GM12878 (cell line): Measurements from ENCODE around the gene PRG2. TPM values are rescaled to one million over a fixed set of nuclear protein-coding genes. Genes with fewer than 3 reads are reported as not detected.

ENCODE experiments used
- ATAC-seq: fragments of 200-7000 bp; cut with Tn5 transposase; 3 replicates; pipeline ENCODE4 v1.9.1; 2020; ENCODE audit warnings: mild to moderate bottlenecking, moderate library complexity
- BruUV-seq: library from RNA; stranded (reverse); fragments of 400-500 nt; replicated peaks from 2 replicates; lab custom pipeline; 2021; lab: Mats Ljungman, UMichigan
- CTCF ChIA-PET: fragments of 300-600 bp; sonication (Branson Sonifier 250); formaldehyde crosslinking; extraction: SDS; loops from one replicate; lab custom pipeline; 2021; ENCODE audit warnings: inconsistent platforms; lab: Yijun Ruan, JAX
- POLR2A ChIA-PET: fragments of 350-600 bp; formaldehyde crosslinking; extraction: SDS; loops from one replicate; lab custom pipeline; 2021; ENCODE audit warnings: inconsistent platforms; lab: Charles Lee
- RAD21 ChIA-PET: fragments of 300-600 bp; sonication (Branson Sonifier 250); formaldehyde crosslinking; loops from one replicate; lab custom pipeline; 2023; ENCODE audit warnings: antibody characterized with exemption; ENCODE audit not compliant: unreplicated experiment; lab: Charles Lee
- SMC1A ChIA-PET: fragments of 300-600 bp; sonication (Branson Sonifier 250); formaldehyde crosslinking; loops from one replicate; lab custom pipeline; 2023; ENCODE audit not compliant: unreplicated experiment, uncharacterized antibody; lab: Charles Lee
- DNase-seq: peaks from one replicate; pipeline ENCODE4 v3.0.0-alpha.2; 2011; ENCODE audit warnings: low read depth, low spot score
- FAIRE-seq: peaks from 3 replicates; lab custom pipeline; 2011; peaks lifted over from hg19 to GRCh38; lab: Jason Lieb, UNC
- H2AFZ ChIP-seq: 2 replicates; pipeline ENCODE4 v1.6.0; 2011; ENCODE audit warnings: low read depth, low read length, control low read depth; ENCODE audit not compliant: control insufficient read depth
- H3K27ac ChIP-seq: 2 replicates; pipeline ENCODE4 v1.5.1; 2011; ENCODE audit warnings: control low read depth; ENCODE audit not compliant: control insufficient read depth, insufficient read depth
- H3K27me3 ChIP-seq, 2 experiments: replicated peaks in 1 of 2; 2 replicates each; pipeline versions ENCODE4 v1.6.0 to v1.6.1; 2011; ENCODE audit warnings: low read length in 1 of 2; ENCODE audit not compliant: control insufficient read depth in 2 of 2, insufficient read depth in 2 of 2
- H3K36me3 ChIP-seq, 2 experiments: 2 replicates each; pipeline ENCODE4 v1.5.1; 2011; ENCODE audit warnings: low read length in 1 of 2; ENCODE audit not compliant: control insufficient read depth in 2 of 2, insufficient read depth in 2 of 2
- H3K4me1 ChIP-seq: 2 replicates; pipeline ENCODE4 v1.6.1; 2011; ENCODE audit warnings: mild to moderate bottlenecking, low read length, moderate library complexity, mixed read lengths; ENCODE audit not compliant: control insufficient read depth, insufficient read depth
- H3K4me2 ChIP-seq: 2 replicates; pipeline ENCODE4 v1.6.0; 2011; ENCODE audit warnings: control low read depth; ENCODE audit not compliant: control insufficient read depth, insufficient read depth
- H3K4me3 ChIP-seq: fragments of 200-600 bp; sonication (generic); 2 replicates; pipeline ENCODE4 v1.5.1; 2016
- H3K79me2 ChIP-seq: 2 replicates; pipeline ENCODE4 v1.6.0; 2011; ENCODE audit warnings: low read length; ENCODE audit not compliant: control insufficient read depth, insufficient read depth
- H3K9ac ChIP-seq: 2 replicates; pipeline ENCODE4 v1.8.0; 2011; ENCODE audit warnings: low read length, control low read depth, mixed read lengths; ENCODE audit not compliant: control insufficient read depth, insufficient read depth
- H3K9me3 ChIP-seq: replicated peaks from 3 replicates; pipeline ENCODE4 v1.5.1; 2011; ENCODE audit warnings: mild to moderate bottlenecking, low read length; ENCODE audit not compliant: control insufficient read depth, insufficient read depth
- H4K20me1 ChIP-seq: 2 replicates; pipeline ENCODE4 v1.6.0; 2011; ENCODE audit not compliant: control insufficient read depth, insufficient read depth
- MEF2A ChIP-seq: IDR thresholded peaks from 2 replicates; pipeline ENCODE4 v1.6.1; 2011; ENCODE audit warnings: low read depth, mild to moderate bottlenecking, low read length, moderate library complexity; ENCODE audit not compliant: insufficient read depth
- RUNX3 ChIP-seq: IDR thresholded peaks from 2 replicates; pipeline ENCODE4 v1.6.1; 2012; ENCODE audit warnings: low read length, inconsistent platforms
- SIN3A ChIP-seq: IDR thresholded peaks from 2 replicates; pipeline ENCODE4 v1.6.1; 2012; ENCODE audit warnings: low read depth, low read length, improper control_type of control experiment
- ZNF207 ChIP-seq: fragments of 450-650 bp; IDR thresholded peaks from 2 replicates; pipeline ENCODE4 v1.6.1; 2014; ENCODE audit warnings: antibody characterized with exemption, mild to moderate bottlenecking, borderline replicate concordance
- ZNF217 ChIP-seq: fragments of 450-650 bp; IDR thresholded peaks from 2 replicates; pipeline ENCODE4 v1.6.1; 2017; ENCODE audit warnings: antibody characterized with exemption, mild to moderate bottlenecking
- WGBS: methylation state at CpG from one replicate; pipeline ENCODE4 v1.1.6; 2016; ENCODE audit warnings: low lambda C conversion rate; ENCODE audit not compliant: insufficient replicate concordance, insufficient coverage; ENCODE audit errors: missing lambda C conversion rate; 5-methylcytosine and 5-hydroxymethylcytosine counted together
- in situ Hi-C: fragments of 300-500 bp; cut with MboI; formaldehyde crosslinking; loops from 9 replicates; pipeline ENCODE4 v1.14.3; 2018; ENCODE audit warnings: mixed read lengths
- intact Hi-C: fragments of 100-400 bp; cut with micrococcal nuclease; formaldehyde crosslinking; loops from one replicate; pipeline ENCODE4 v1.14.2; 2022; ENCODE audit not compliant: unreplicated experiment
- polyA plus RNA-seq, 11 experiments: library from polyadenylated mRNA; depleted of rRNA in 4 of 11; unstranded in 6 of 11; stranded (reverse) in 5 of 11; fragments of >200 nt; fragmentation: Nextera tagmentation in 4 of 11; fragmentation: Illumina TruSeq in 1 of 11; extraction: Ambion mirVana in 4 of 11; extraction: Trizol in 1 of 11; gene quantifications; 1 replicate in 1 of 11; 2 replicates in 10 of 11; pipeline versions ENCODE4 v1.2.1 to v1.2.3, GENCODE V29; 2011 to 2016; ENCODE audit warnings: inconsistent platforms in 2 of 11, missing spikeins in 2 of 11, low read depth in 1 of 11
- total RNA-seq, 4 experiments: library from RNA; depleted of rRNA in 3 of 4; stranded (reverse); fragments of >200 nt in 3 of 4; fragmentation: Illumina TruSeq in 1 of 4; extraction: Trizol in 1 of 4; gene quantifications; 2 replicates each; pipeline versions ENCODE4 v1.2.1 to v1.2.3, GENCODE V29; 2013 to 2021
- TF ChIP-seq, protein P1 (sequence below): fragments of 450-650 bp; IDR thresholded peaks from 2 replicates; pipeline ENCODE4 v1.6.1; 2016; ENCODE audit warnings: mild to moderate bottlenecking
- TF ChIP-seq, protein P2 (sequence below): fragments of 150-350 bp; IDR thresholded peaks from 2 replicates; pipeline ENCODE4 v1.6.1; 2016; ENCODE audit warnings: low read depth, low read length

Gene PRG2
- total and polyA plus RNA-seq, 10 of the 15 experiments (the other 5 are each of a cell fraction or from before 2014, with no cell fraction given) = 0.10 to 1.7 (median 0.56) TPM; not detected in 2

DNA sequence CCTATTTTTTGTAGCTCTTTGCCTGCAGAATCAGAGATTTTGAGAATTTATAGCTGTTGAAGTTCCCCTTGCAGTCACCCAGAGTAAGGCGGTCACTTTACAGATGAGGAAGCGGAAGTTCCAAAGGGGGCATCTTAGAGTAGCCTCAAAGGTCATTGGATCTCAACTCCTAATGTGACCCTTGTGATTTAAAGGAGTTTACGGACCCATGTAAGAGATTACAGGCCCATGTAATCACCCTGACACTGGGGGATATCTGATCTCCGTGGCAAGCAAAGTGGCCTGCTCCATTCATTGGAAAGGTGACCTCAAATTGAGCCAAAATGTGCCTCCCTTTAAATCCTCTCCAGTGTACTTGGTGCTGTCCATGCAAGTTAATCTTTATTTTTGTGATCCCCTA lies 36.6 kb downstream of the PRG2 start:
- in situ Hi-C loops (no loop called here), intact Hi-C loops (no loop called here)
- DNase-seq (no peak), FAIRE-seq (no peak), ATAC-seq (no peak)
- H3K4me1 ChIP-seq = no peaks in the 10 kb centered on the region
- WGBS = 79% methylated on average over 4 of the region's 4 CpGs
- H3K9me3 ChIP-seq = no peaks in the 10 kb centered on the region; the same call in 2 of the 3 replicates
- H3K4me2 ChIP-seq = no peak overlapping the region
- H3K27me3 ChIP-seq = no peaks in the 10 kb centered on the region; a peak in 1 of 4 replicates
- H3K79me2 ChIP-seq = no peaks in the 10 kb centered on the region
- no TSS peak for BruUV-seq
- ChIA-PET CTCF (interaction anchor here (0.6 to 2.5 kb wide), 4 partner anchors 74 to 287 kb away, joined by 3 to 17 read pairs (median 4); no protein-coding TSS in a partner anchor), POLR2A (interaction anchor here (0.6 kb wide), 1 partner anchor 866 kb away, joined by 5 read pairs; no protein-coding TSS in a partner anchor), SMC1A (interaction anchor here (0.7 to 1.6 kb wide), 4 partner anchors 44 to 173 kb away, joined by 3 to 4 read pairs (median 4); no protein-coding TSS in a partner anchor)
- H3K9ac ChIP-seq = no peak overlapping the region
- no peaks in the 10 kb centered on the region for H4K20me1 ChIP-seq
- no peak overlapping the region for H2AFZ ChIP-seq
- H3K27ac ChIP-seq = no peak overlapping the region
- H3K36me3 ChIP-seq = no peaks in the 10 kb centered on the region
- H3K4me3 ChIP-seq = no peak overlapping the region
- no peak for TF ChIP-seq MEF2A
- TF ChIP-seq, protein P1, sequence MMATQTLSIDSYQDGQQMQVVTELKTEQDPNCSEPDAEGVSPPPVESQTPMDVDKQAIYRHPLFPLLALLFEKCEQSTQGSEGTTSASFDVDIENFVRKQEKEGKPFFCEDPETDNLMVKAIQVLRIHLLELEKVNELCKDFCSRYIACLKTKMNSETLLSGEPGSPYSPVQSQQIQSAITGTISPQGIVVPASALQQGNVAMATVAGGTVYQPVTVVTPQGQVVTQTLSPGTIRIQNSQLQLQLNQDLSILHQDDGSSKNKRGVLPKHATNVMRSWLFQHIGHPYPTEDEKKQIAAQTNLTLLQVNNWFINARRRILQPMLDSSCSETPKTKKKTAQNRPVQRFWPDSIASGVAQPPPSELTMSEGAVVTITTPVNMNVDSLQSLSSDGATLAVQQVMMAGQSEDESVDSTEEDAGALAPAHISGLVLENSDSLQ = no peak
- TF ChIP-seq, all 136 proteins: peak for 0
- RAD21 ChIA-PET = interaction anchor here (0.6 kb wide), 2 partner anchors 103 to 374 kb away, joined by 3 to 4 read pairs; no protein-coding TSS in a partner anchor

DNA sequence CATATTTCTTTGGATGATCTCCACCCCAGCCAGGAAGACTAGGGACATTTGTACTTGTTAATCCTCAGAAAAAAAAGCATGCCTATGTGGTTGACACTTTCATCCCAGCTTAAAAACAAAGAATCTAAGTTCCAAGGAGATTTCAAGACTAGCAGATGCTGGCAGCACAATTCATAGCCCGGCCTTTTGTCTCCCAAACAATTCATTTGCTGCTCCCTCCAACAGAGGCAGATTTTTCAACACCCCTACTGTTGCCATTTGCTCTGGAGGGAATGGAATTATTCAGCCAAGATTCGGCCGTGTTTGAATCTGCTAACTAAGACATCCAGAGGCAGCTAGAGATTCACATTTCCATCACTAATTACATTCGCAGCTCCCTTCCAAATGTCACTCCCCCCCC lies 37.0 kb downstream of the PRG2 start:
- Histone ChIP-seq H3K9me3 (no peaks in the 10 kb centered on the region; the same call in 2 of the 3 replicates), H3K9ac (no peak overlapping the region), H3K4me1 (no peaks in the 10 kb centered on the region), H4K20me1 (no peaks in the 10 kb centered on the region), H2AFZ (no peak overlapping the region), H3K27me3 (peaks cover 0 to 1% of the 10 kb centered on the region in 2 experiments; a peak in 1 of 4 replicates), H3K79me2 (no peaks in the 10 kb centered on the region), H3K27ac (no peak overlapping the region), H3K36me3 (no peaks in the 10 kb centered on the region), H3K4me3 (no peak overlapping the region), H3K4me2 (no peak overlapping the region)
- ATAC-seq (no peak), FAIRE-seq (no peak), DNase-seq (no peak)
- intact Hi-C loops (no loop called here), in situ Hi-C loops (no loop called here)
- RAD21 ChIA-PET = interaction anchor here (0.6 kb wide), 2 partner anchors 103 to 375 kb away, joined by 3 to 4 read pairs; no protein-coding TSS in a partner anchor
- BruUV-seq = no TSS peak
- POLR2A ChIA-PET = interaction anchor here (0.6 kb wide), 1 partner anchor 867 kb away, joined by 5 read pairs; no protein-coding TSS in a partner anchor
- WGBS = 47% methylated on average over 4 of the region's 4 CpGs
- SMC1A ChIA-PET = interaction anchor here (0.7 to 2.3 kb wide), 7 partner anchors 9 to 288 kb away, joined by 3 to 5 read pairs (median 4); no protein-coding TSS in a partner anchor
- CTCF ChIA-PET = interaction anchor here (0.6 to 2.5 kb wide), 7 partner anchors 9 to 288 kb away, joined by 3 to 17 read pairs (median 3); no protein-coding TSS in a partner anchor
- no peak for TF ChIP-seq ZNF207
- no peak for TF ChIP-seq ZNF217
- TF ChIP-seq, protein P2, sequence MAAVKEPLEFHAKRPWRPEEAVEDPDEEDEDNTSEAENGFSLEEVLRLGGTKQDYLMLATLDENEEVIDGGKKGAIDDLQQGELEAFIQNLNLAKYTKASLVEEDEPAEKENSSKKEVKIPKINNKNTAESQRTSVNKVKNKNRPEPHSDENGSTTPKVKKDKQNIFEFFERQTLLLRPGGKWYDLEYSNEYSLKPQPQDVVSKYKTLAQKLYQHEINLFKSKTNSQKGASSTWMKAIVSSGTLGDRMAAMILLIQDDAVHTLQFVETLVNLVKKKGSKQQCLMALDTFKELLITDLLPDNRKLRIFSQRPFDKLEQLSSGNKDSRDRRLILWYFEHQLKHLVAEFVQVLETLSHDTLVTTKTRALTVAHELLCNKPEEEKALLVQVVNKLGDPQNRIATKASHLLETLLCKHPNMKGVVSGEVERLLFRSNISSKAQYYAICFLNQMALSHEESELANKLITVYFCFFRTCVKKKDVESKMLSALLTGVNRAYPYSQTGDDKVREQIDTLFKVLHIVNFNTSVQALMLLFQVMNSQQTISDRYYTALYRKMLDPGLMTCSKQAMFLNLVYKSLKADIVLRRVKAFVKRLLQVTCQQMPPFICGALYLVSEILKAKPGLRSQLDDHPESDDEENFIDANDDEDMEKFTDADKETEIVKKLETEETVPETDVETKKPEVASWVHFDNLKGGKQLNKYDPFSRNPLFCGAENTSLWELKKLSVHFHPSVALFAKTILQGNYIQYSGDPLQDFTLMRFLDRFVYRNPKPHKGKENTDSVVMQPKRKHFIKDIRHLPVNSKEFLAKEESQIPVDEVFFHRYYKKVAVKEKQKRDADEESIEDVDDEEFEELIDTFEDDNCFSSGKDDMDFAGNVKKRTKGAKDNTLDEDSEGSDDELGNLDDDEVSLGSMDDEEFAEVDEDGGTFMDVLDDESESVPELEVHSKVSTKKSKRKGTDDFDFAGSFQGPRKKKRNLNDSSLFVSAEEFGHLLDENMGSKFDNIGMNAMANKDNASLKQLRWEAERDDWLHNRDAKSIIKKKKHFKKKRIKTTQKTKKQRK = no peak
- no peak for TF ChIP-seq RUNX3
- TF ChIP-seq SIN3A = no peak
